GM21367 (cell line): ENCODE measurements around the gene PREP.

Source experiments
- ATAC-seq: cut with Tn5 transposase; IDR thresholded peaks from one replicate; pipeline ENCODE4 v1.9.1; 2021; ENCODE audit not compliant: unreplicated experiment

Gene PREP

DNA sequence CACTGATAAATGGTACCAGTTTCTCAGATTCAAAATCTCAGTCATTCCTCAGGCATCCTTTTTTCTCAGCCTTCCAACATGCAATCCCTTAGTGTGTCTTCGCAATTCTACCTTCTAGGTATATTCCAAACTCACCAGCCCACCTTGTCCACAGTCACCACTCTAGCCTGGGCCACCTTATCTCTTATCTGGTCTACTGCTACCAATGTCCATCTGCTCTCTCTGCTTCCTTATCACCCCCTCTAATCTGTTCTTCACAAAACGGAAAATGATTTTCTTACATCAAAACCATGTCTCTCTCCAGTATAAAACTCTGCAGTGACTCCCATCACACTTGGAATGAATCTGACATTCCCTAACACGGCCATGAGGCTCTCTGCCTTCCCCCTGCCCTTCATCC is 91.9 kb downstream of the PREP start:
- ATAC-seq: no peak

DNA sequence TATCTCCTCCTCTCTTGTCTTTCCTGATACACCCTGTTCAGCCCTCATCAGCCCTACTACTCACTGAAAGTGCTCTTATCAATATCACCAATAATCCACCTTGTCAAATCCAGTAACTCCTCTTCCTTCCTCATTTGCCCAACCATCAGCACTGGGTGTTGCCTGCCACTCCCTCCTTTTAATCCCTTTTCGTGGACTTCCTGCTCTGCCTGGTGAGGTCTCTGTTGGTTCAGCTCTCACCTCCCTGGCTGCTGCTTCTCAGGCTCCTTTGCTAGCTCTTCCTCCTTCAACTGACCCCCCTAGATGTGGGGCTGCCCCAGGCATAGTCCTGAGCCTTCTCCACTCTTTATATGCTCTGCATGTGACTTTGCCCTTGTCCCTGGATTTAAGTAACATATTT is 92.5 kb downstream of the PREP start:
- no peak for ATAC-seq

DNA sequence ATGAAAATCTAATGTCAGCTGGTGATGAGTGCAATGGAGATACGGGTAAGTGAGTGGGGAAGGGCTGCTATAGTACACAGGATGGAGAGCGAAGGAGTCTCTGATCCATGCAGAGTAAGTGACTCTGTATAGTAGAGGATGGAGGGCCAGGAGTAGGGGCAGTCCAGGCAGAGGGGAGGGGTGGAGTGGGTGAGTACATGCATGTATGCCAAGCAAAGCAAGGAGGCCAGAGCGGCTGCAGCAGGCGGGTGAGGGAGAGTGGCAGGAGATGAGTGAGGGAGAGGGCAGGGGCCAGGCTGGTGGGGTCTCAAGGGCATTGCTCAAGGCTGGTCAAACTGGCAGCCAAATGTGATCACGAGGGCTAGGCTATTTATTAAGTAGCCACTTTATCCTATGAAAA is 94.0 kb downstream of the PREP start:
- no peak for ATAC-seq

DNA sequence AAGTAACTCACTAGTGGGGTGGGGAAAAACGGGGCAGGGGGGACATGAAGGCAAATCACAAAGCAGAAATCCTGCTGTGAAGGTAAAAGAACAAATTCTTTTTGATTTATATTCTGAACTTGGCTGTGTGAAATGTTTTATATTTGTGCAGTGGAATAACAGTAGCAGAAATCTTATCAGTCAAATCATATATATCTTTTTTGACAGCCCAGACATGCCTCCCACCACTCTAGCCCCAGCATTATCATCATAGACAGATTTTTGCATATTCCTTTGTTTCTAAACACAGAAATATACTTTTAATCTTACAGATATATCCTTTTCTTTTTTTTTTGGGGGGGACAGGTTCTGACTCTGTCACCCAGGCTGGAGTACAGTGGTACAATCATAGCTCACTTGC is 97.4 kb downstream of the PREP start:
- ATAC-seq: no peak

DNA sequence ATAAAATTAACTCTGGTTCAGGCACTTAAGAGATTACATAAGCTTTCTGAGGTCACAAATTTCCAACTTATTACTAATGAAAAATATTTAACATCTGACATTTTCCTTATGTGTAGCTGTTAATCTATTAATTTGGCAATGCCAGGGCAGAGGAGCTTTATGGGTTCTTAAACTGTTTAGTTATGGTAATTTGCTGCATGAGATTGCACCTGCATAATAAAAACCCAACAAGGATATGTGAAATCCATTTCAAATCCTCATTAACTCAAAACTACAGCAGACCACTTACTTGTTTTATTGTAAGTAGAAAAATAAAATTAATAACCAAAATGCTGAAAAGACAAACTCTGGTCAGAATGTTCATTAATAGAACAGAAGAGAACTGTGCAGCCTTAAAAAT is 98.1 kb downstream of the PREP start:
- no peak for ATAC-seq

DNA sequence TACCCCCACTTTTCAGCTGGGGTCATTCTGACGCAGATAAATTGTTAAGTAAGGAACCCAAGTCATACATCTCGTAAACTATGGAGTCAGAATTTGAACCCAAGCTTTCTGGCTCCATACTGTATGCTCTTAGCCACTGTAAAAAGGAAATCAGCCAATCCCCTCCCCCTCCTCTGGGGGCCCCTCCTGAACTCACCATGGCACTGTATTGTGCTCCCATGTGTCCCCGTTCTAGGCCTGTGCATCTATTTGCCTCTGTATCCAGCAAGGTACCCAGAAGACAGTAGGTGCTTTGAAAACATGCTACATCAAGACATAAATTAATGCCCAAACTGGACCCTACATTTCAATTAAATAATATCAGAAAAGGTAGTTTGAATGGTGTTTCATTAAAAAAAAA is 98.5 kb downstream of the PREP start:
- no peak for ATAC-seq

DNA sequence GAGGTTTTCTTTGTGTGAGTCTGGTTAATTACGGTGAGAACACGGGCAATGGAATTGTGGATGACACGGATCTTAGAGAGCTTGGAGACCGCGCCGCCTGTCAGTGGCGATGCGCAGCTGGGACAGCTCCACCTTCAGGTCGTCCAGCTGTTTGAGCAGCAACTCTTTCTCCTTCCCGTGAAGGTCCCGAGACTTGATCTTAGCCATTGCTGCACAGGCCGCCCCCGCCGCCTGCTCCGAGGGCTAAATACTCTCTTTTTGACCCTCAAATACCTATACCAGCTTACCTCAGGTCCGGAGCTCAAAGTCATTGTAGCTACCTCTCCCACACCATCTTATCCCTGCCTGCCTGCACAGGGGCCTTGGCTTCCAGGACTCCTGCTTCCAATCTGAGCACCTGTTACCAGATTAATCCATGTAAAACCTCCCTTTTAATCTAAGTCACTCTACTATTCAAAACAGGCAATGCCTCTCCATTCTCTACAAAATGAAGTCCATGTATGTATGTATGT is 100.2 kb downstream of the PREP start:
- no peak for ATAC-seq

DNA sequence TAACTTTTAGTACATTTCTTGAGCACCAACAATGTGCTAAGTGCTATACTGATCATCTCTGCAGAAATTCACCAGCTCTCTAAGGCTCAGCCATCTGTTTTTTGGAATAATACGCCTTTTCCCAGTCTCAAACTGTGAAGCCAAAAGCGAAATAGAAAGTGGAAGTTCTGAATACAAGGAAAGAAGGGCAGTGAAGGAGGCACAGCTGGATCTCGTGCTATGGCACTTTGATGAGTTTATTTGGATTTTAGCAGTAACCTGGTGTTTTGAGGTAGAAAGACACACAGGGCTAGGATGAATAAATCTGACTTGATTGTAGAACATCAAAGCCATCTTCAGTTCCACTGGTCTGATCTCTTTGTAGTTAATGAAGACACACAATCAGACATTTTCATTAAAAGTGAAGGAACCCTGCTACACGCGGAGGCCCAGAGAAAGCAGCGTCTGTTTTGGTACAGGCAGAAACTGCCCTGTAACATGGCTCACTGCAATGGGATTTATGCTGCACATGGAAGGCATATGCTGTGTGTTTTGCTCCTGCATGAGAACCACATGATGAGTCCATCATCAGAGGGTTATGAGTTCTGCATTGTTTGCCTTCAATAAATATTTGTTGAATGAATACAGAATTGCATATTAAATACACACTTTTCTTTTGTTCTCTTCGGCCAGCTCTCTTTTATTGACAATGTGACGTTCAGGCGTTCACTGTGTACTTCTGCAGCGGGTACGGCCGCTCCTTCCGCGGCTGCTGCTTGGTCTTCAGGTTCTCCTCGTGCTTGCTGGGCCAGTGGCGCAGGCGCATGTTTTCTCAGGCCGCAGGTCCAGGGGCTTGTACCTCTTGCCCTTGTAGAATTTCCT is 100.9 kb downstream of the PREP start:
- no peak for ATAC-seq

DNA sequence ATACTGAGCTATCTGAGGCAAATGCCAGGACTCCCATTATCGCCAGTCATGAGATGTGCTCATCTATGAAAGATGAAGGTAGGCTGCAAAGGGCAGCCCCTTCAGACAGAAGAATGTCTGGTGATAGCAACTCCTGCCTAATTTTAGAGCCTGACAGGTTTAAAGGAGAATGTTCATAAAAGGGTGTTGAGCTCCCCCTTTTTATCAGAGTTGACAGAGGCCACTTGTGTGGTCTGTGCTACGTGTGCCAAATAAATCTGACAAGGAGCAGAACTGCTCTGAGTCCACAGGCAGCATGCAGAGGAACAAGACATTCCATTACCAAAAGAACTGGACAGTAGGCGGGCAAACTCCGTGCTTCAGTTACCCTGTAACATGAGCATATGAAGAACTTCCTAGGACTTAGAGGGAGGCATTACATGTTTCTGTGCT is 101.8 kb downstream of the PREP start:
- ATAC-seq: no peak

DNA sequence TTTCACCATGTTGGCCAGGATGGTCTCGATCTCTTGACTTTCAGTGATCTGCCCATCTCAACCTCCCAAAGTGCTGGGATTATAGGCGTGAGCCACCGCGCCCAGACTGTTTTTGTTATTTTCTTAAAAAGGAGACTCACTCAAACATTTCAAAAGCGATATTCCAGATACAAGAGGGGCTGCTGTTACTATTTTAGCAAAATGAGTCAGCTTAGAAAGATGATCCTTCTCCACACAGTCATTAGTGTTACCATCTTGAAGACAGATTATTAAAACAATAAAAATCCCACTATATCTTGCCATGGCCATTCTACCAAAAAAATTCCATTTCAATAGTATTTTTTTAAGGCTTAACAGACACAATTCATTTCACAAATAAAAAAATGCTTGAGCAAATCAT is 102.8 kb downstream of the PREP start:
- no peak for ATAC-seq

DNA sequence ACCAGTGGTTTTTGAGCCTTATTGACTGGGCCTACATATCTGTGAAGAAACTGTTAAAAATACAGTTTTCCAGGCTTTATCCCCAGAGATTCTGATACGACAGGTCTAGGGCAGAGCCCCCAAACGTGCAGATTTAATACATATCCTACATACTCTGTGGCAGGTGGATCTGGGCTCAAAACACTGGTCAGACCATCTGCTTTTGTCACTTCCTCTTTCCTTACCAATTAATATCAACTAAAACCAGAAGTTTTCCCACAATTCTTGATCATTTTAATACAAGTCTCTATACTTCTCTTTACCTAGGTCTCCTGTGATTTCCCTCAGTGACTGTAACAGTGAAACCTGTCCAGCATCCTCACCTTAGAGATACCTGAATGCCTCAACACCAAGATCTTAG is 108.8 kb downstream of the PREP start:
- no peak for ATAC-seq

DNA sequence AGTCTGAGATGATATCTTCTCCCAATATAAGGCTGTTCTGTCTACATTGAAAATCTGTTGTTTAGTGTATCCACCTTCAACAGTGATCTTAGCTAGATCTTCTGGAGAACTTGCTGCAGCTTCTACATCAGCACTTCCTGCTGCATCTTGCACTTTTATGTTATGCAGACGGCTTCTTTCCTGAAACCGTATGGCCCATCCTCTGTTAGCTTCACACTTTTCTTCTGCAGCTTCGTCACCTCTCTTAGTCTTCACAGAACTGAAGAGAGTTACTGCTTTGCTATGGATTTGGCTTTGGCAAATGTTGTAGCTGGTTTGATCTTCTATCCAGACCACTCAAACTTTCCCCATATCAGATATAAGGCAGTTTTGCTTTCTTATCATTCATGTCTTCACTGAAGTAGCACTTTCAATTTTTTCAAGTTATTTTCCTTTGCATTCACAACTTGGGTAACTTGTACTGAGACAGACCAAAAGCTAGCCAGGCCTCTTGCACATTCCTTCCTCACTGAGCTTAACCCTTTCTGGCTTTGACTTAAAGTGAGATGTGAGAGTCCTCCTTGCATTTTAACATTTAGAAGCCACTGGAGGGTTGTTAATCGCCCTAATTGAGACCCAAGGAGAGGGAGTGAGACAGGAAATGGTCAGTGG is 110.1 kb downstream of the PREP start:
- no peak for ATAC-seq

DNA sequence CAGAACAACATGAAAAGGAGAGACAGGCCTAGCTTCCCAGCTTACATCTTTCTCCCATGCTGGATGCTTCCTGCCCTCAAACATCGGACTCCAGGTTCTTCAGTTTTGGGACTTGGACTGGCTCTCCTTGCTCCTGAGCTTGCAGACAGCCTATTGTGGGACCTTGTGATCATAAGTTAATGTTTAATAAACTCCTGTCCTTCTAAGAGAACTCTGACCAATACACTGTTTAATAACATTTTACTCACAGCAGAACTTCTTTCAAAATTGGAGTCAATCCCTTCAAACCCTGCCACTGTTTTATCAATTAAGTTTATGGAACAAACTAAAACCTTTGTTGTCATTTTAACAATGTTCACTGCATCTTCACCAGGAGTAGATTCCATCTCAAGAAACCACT is 111.4 kb downstream of the PREP start:
- no peak for ATAC-seq

DNA sequence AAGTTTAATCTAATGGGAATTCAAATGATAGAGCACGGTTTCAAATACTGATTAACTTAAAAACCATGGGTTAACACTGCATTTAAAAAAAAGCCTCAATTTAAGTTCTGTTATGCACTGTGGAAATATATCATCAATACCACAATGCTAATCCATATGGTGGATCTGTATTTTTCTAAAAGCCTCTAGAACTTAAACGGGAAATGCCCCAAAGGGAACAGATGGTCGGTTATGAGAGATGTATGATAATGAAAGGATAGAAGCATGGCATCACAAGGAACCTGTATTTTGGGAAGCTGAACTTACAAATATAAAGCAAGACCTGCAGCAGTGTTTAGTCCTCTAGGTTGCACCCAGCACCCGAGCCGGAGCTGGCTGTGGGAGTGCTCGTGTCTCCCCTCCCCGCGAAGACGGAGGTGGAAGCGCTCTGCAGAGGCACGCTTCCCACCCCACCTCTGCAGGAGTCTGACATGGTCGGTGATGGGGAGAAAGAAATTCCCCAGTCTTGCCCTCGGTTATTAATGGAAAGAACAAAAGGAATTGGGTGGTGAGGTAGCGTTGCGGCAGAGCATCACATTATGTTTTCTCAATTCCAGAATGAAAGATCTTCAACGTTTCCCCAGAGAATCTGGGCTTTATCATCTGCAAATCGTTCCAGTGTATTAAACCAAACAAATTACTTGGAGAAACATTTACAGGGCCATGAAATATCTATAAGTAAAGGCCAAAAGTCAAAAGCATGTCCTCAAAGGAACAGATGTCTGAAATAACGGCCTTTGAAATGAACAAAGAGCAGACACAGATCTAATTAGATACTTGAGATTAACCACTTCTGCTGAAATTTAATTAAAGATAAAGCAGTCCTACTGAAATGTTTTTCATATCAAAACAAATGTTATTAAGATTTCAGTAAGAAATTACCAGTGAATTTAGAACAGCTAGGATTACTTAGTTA is 120.0 kb downstream of the PREP start:
- ATAC-seq: no peak

DNA sequence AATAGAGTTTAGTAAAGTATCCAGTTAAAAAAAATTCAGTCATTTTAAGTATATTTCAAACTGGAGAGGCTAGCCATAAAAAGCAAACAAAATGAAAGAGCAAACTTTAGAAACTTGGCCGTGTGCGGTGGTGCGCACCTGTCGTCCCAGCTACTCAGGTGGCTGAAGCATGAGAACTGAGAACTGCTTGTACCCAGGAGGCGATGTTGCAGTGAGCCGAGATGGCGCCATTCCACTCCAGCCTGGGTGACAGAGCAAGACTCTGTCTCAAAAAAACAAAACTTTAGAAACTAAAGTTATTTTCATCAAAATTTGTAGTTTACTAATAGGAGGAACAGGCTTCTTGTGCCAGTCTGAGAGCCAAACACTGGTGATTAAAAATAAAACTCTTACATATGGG is 122.8 kb downstream of the PREP start:
- no peak for ATAC-seq

DNA sequence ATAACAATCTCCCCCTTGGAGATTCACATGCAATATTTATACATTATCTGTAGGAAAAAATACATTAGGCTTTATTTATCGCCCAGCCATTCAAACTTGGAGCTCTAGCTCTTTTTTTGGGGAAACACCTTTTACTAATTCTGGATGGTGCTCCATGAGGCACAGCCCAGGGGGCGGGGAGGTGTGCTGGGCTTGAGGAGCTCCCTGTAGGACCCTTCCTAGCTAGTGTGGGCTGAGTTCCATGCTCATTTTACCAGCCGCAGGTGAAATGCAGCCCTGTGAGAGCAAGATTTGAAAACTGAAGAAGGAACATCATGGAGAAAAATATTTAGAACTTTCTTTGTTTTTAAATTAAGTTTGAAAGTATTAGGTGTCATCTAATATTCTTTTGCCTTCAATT is 123.4 kb downstream of the PREP start:
- no peak for ATAC-seq

DNA sequence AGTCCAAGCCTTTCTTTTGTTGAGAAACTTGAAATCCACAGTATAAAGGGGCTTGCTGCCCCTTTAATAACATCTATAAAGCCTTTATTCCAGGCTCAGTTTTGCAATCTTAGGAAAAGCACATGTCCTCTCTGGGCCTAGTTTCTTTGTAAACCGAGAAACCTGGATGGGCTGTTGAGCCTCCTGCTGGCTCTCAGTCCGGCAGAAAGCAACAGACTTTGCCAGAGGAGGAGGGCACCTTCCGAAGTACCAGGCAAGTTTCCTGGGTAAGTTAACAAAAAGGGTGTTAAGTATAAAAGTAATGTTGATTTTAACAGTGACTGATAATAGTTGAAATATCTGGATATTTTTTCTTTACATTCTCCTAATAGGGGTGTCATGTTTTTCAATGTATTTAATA is 124.1 kb downstream of the PREP start:
- ATAC-seq: no peak

DNA sequence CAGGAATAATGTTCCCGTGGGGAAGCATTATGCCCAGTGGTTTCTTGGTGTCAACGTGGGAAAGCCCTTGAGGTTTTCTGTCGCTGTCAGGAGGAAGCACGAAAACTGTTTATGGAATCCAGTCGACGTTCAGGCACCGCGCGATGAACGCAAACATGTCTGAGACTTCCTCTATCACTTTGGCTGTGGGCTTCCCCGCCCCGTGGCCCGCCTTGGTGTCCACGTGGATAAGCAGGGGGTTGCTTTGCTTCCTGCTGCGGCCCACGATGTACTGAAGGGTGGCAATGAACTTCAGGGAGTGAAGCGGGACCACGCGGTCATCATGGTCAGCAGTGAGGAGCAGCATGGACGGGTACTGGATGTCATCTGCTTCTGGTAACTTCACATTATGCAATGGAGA is 124.8 kb downstream of the PREP start:
- ATAC-seq: no peak

DNA sequence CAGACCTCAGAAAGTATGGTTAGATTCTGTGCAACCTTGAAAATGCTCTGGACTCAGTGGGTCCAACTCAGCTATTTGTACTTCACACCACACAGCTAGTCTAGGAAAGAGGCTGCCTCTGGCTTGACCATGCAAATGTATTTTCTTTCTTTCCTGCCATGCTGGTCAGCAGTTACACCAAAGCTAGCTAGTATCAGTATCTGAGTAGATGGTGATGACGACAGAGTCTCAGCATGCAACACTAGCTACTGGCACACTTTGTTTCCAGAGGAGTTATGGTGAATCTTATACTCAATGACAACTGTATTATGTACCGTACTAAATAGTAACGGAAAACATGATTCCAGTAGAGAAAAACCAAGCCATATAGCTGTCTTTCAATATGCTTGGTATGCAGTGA is 126.5 kb downstream of the PREP start:
- no peak for ATAC-seq

DNA sequence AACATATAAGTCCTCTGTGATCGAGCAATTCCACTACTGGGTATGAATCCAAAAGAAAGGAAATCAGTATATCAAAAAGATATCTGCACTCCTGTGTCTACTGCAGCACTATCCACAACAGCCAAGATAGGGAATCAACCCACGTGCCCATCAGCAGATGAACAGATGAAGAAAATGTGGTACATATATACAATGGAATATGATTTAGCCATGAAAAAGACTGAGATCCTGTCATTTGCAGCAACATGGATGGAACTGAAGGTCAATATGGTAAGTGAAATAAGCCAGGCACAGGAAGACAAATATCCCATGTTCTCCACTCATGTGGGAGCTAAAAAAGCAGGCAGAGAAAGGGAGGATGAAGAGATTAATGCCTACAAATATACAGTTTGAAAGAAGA is 127.3 kb downstream of the PREP start:
- ATAC-seq: no peak

DNA sequence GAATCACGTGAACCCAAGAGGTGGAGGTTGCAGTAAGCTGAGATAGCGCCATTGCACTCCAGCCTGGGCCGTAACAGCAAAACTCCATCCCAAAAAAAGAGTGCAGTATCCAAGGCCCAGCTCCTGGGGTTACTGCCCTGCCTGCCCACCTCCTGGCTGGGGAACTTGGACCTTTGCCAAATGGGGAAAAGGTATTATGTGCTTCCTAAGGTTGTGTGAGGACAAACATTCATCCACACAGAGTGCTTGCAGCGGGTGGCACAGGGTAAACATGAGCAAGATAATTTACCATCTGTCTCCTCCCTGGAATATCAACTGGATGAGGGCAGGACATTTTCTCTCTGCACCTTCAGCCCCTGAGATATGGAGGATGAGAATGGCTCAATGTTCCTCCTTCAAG is 128.2 kb downstream of the PREP start:
- no peak for ATAC-seq
